HEK293 (cell line): ENCODE data around the gene HSD3B2.
A peak's percentile ranks its signal among the peaks of the same experiment; 100 is the strongest.

Experiments
- CTCF ChIA-PET: fragments of 350-600 bp; formaldehyde crosslinking; extraction: SDS; loops from one replicate; lab custom pipeline; 2021; ENCODE audit warnings: antibody characterized with exemption; lab: Yijun Ruan, JAX
- POLR2A ChIA-PET: fragments of 300-600 bp; formaldehyde crosslinking; extraction: SDS; loops from one replicate; lab custom pipeline; 2020; ENCODE audit warnings: antibody characterized with exemption, inconsistent platforms; lab: Yijun Ruan, JAX
- H3K27ac ChIP-seq: fragments of 200-500 bp; sonication (Bioruptor generic); 2 replicates; pipeline ENCODE4 v1.5.1; 2014; ENCODE audit warnings: low read depth, low read length, control low read depth, inconsistent platforms; ENCODE audit errors: extremely low read depth
- H3K36me3 ChIP-seq, 2 experiments: fragments of 200-500 bp in 1 of 2; sonication (Bioruptor generic) in 1 of 2; 1 replicate in 1 of 2; 2 replicates in 1 of 2; pipeline ENCODE4 v1.5.1; 2014 to 2017; ENCODE audit warnings: inconsistent platforms in 2 of 2, low read length in 2 of 2; ENCODE audit not compliant: control insufficient read depth in 2 of 2, insufficient read depth in 1 of 2
- H3K4me1 ChIP-seq: fragments of 200-500 bp; sonication (Bioruptor generic); 2 replicates; pipeline ENCODE4 v1.5.1; 2014; ENCODE audit warnings: mild to moderate bottlenecking, low read length, inconsistent platforms; ENCODE audit not compliant: control insufficient read depth, insufficient read depth
- H3K4me3 ChIP-seq: 2 replicates; pipeline ENCODE4 v1.5.1; 2011; ENCODE audit warnings: low read depth, mild to moderate bottlenecking, control low read depth, low read length, moderate library complexity
- H3K9me3 ChIP-seq: fragments of 200-500 bp; sonication (Bioruptor generic); 2 replicates; pipeline ENCODE4 v1.5.1; 2014; ENCODE audit warnings: low read depth, low read length, inconsistent platforms; ENCODE audit not compliant: control insufficient read depth, insufficient read depth
- HOXD13 ChIP-seq: sonication (generic); formaldehyde crosslinking; IDR thresholded peaks from 2 replicates; pipeline ENCODE4 v1.8.0; 2022; ENCODE audit warnings: missing genetic modification reagents, borderline replicate concordance
- KLF10 ChIP-seq: fragments of 450-650 bp; IDR thresholded peaks from 2 replicates; pipeline ENCODE4 v1.5.1; 2018; ENCODE audit warnings: missing biosample characterization, mild to moderate bottlenecking, missing genetic modification characterization
- ZBTB20 ChIP-seq: fragments of 450-650 bp; formaldehyde crosslinking; IDR thresholded peaks from 2 replicates; pipeline ENCODE4 v1.5.1; 2016; ENCODE audit warnings: missing biosample characterization, missing genetic modification characterization
- ZFP37 ChIP-seq: fragments of 450-650 bp; formaldehyde crosslinking; IDR thresholded peaks from 2 replicates; pipeline ENCODE4 v1.5.1; 2016; ENCODE audit warnings: missing biosample characterization, missing genetic modification characterization
- ZNF211 ChIP-seq: fragments of 450-650 bp; formaldehyde crosslinking; IDR thresholded peaks from 2 replicates; pipeline ENCODE4 v1.5.1; 2016; ENCODE audit warnings: low read depth, missing biosample characterization, missing genetic modification characterization
- ZNF23 ChIP-seq: fragments of 450-650 bp; formaldehyde crosslinking; IDR thresholded peaks from 2 replicates; pipeline ENCODE4 v1.5.1; 2016; ENCODE audit warnings: missing biosample characterization, missing genetic modification characterization, borderline replicate concordance
- ZNF510 ChIP-seq: fragments of 450-650 bp; formaldehyde crosslinking; IDR thresholded peaks from 2 replicates; pipeline ENCODE4 v1.5.1; 2018; ENCODE audit warnings: mild to moderate bottlenecking, missing genetic modification characterization, missing biosample characterization; ENCODE audit not compliant: insufficient replicate concordance
- ZNF514 ChIP-seq: fragments of 450-650 bp; formaldehyde crosslinking; IDR thresholded peaks from 2 replicates; pipeline ENCODE4 v1.5.1; 2016; ENCODE audit warnings: missing biosample characterization, missing genetic modification characterization
- ZNF664 ChIP-seq: fragments of 450-650 bp; formaldehyde crosslinking; IDR thresholded peaks from 2 replicates; pipeline ENCODE4 v1.5.1; 2016; ENCODE audit warnings: missing biosample characterization, missing genetic modification characterization
- ZNF837 ChIP-seq: fragments of 450-650 bp; formaldehyde crosslinking; IDR thresholded peaks from 2 replicates; pipeline ENCODE4 v1.5.1; 2016; ENCODE audit warnings: missing biosample characterization, missing genetic modification characterization
- ZSCAN5A ChIP-seq: fragments of 450-650 bp; formaldehyde crosslinking; IDR thresholded peaks from 2 replicates; pipeline ENCODE4 v1.5.1; 2016; ENCODE audit warnings: missing biosample characterization, missing genetic modification characterization
- TF ChIP-seq, protein P1 (sequence below): fragments of 450-650 bp; formaldehyde crosslinking; IDR thresholded peaks from 2 replicates; pipeline ENCODE4 v1.5.1; 2016; ENCODE audit warnings: missing biosample characterization, missing genetic modification characterization

HSD3B2 gene

DNA sequence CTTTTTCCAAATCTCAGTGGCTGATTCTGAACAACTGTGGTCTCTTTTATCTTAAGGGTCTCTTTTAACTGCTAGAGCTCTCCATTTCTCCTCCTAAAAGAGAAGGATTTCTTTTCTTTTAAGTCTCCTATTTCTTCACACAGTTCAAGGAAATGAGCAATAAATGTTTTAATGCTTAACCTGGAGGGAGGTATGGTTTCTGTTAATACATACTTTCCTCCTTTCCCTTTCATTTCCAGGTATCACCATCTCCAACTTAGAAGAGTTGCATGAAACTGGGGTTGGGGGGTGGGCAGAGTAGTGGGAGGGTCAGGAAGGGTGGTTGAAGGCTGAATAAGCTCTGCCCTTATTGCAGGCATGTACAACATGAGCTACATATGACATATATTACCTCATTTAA is 31.4 kb downstream of the HSD3B2 start (continued):
- no peak for TF ChIP-seq HOXD13 (CRISPR knock-in tag)
- no peak for TF ChIP-seq KLF10 (tag by site-specific recombination)
- TF ChIP-seq ZNF510 (tag by site-specific recombination) = no peak
- TF ChIP-seq, all 188 proteins: peak for 0

GRCh38 chr1:119447344-119448126 is 32.6 kb downstream of the HSD3B2 start:
- no peaks in the 10 kb centered on the region for H3K9me3 ChIP-seq
- ChIA-PET CTCF (interaction anchor here (0.6 to 1.0 kb wide), 3 partner anchors 10 to 463 kb away, joined by 3 read pairs; no protein-coding TSS in a partner anchor), POLR2A (no interaction called here)
- no peaks in the 10 kb centered on the region for H3K4me1 ChIP-seq
- no peak overlapping the region for H3K27ac ChIP-seq
- TF ChIP-seq ZSCAN5A = no peak
- no peak for TF ChIP-seq ZNF837 (tag by site-specific recombination)
- no peaks in the 10 kb centered on the region for H3K36me3 ChIP-seq
- no peak overlapping the region for H3K4me3 ChIP-seq

DNA sequence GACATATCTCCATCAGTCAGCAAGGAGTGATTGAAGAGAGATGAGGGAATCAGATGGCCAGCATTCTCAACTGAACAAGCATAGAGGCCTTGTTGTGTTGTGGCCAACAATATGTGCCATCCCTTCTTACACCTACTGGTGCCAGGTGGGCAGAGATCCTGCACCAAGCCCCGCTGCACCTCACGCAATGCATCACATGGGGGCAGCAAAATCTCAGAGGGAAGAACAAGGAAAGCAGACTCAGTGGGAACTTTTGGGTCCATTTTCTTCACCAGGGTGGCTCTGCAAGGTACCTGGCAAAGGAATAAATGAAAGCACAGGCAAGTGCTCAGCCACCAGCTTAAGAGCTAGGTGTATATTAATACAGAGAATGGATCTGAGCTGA is 33.2 kb downstream of the HSD3B2 start:
- TF ChIP-seq ZNF211 (tag by site-specific recombination) = no peak
- TF ChIP-seq, protein P1, sequence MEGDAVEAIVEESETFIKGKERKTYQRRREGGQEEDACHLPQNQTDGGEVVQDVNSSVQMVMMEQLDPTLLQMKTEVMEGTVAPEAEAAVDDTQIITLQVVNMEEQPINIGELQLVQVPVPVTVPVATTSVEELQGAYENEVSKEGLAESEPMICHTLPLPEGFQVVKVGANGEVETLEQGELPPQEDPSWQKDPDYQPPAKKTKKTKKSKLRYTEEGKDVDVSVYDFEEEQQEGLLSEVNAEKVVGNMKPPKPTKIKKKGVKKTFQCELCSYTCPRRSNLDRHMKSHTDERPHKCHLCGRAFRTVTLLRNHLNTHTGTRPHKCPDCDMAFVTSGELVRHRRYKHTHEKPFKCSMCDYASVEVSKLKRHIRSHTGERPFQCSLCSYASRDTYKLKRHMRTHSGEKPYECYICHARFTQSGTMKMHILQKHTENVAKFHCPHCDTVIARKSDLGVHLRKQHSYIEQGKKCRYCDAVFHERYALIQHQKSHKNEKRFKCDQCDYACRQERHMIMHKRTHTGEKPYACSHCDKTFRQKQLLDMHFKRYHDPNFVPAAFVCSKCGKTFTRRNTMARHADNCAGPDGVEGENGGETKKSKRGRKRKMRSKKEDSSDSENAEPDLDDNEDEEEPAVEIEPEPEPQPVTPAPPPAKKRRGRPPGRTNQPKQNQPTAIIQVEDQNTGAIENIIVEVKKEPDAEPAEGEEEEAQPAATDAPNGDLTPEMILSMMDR (tag by site-specific recombination) = 0 out of 2 replicates have a peak, but pooled peaks have one; percentile 6
- POLR2A ChIA-PET = no interaction called here
- CTCF ChIA-PET = interaction anchor here (0.7 to 1.9 kb wide), 4 partner anchors 10 to 299 kb away, joined by 3 to 5 read pairs (median 4); no protein-coding TSS in a partner anchor

GRCh38 chr1:119449971-119450370 is 35.0 kb downstream of the HSD3B2 start:
- H3K36me3 ChIP-seq = no peaks in the 10 kb centered on the region
- ChIA-PET POLR2A (no interaction called here), CTCF (interaction anchor here (0.9 to 1.9 kb wide), 3 partner anchors 22 to 226 kb away, joined by 3 to 4 read pairs (median 3); no protein-coding TSS in a partner anchor)
- no peaks in the 10 kb centered on the region for H3K4me1 ChIP-seq
- TF ChIP-seq ZBTB20 = no peak
- TF ChIP-seq, protein P1 (tag by site-specific recombination) = 0 out of 2 replicates have a peak, but pooled peaks have one; percentile 14
- no peak overlapping the region for H3K4me3 ChIP-seq
- H3K9me3 ChIP-seq = no peaks in the 10 kb centered on the region
- no peak overlapping the region for H3K27ac ChIP-seq

More for the DNA sequence above, 33.2 kb downstream of the HSD3B2 start:
- no peaks in the 10 kb centered on the region for H3K36me3 ChIP-seq
- H3K4me1 ChIP-seq = no peaks in the 10 kb centered on the region
- no peak overlapping the region for H3K27ac ChIP-seq
- no peaks in the 10 kb centered on the region for H3K9me3 ChIP-seq
- no peak overlapping the region for H3K4me3 ChIP-seq

DNA sequence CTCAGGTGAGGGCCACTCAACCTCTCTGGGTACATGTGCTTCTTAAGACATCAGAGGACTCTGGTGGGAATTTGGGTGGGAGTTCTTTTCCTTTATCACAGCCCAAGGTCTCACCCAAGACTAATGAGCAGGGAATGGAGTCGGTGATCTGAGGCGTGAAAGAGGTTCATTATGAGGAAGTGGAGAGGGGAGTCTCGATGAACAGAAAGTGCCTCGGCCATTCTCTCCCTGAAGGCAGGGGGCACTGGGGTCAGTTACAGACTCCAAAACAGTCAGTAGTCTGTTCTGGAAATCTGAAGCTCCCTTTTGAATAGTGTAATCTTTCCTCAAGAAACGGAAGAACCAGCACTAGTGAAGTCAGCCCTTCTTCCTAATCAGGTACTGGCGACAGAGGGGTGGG is 36.2 kb downstream of the HSD3B2 start:
- Histone ChIP-seq H3K4me1 (no peaks in the 10 kb centered on the region), H3K4me3 (no peak overlapping the region), H3K36me3 (no peaks in the 10 kb centered on the region), H3K27ac (no peak overlapping the region), H3K9me3 (no peaks in the 10 kb centered on the region)
- ChIA-PET CTCF (interaction anchor here (0.6 to 1.4 kb wide), 5 partner anchors 84 to 253 kb away, joined by 3 to 5 read pairs (median 4); no protein-coding TSS in a partner anchor), POLR2A (no interaction called here)
- no peak for TF ChIP-seq ZNF23 (tag by site-specific recombination)
- TF ChIP-seq ZFP37 (tag by site-specific recombination) = no peak
- no peak for TF ChIP-seq ZNF664 (tag by site-specific recombination)
- TF ChIP-seq ZNF514 (tag by site-specific recombination) = no peak
